ENCODE data around the gene SOX9. TPM values are rescaled to one million over a fixed set of nuclear protein-coding genes. Genes with fewer than 3 reads are reported as not detected.

The SOX9 gene
- total and polyA plus RNA-seq, 9 of the 15 experiments (the other 6 are each of a cell fraction or from before 2014, with no cell fraction given): 0.04 TPM; not detected in 8

- TF ChIP-seq RNF219 (CRISPR knock-in tag; IDR thresholded peaks at IDR 0.05): no peak
- no peak for TF ChIP-seq HOXB6 (CRISPR knock-in tag; IDR thresholded peaks at IDR 0.05; ENCODE audit: borderline replicate concordance)
Measured at GRCh38 chr17:72139212-72139611, 18.4 kb downstream of the SOX9 start (continued).

GRCh38 chr17:72141336-72141735 lies 20.5 kb downstream of the SOX9 start:
- BruUV-seq (replicated peaks): no TSS peak
- no peaks in the 10 kb centered on the region for H3K79me2 ChIP-seq (ENCODE audit: control insufficient read depth, insufficient read depth, low read length)
- H3K9me3 ChIP-seq (replicated peaks; ENCODE audit: control insufficient read depth, insufficient read depth, low read depth, low read length): no peaks in the 10 kb centered on the region
- CTCF ChIA-PET (ENCODE audit: low intra/inter-chr PET ratio): no interaction called here
- H3K27ac ChIP-seq (ENCODE audit: extremely low read depth, low read depth, low read length): no peak overlapping the region
- no peak for FAIRE-seq
- H3K36me3 ChIP-seq (ENCODE audit: control insufficient read depth, insufficient read depth, low read length): no peaks in the 10 kb centered on the region
- no peaks in the 10 kb centered on the region for H3K4me1 ChIP-seq (replicated peaks in 1 of 2; ENCODE audit: control insufficient read depth in 2 of 2, insufficient read depth in 2 of 2, low read length in 2 of 2)
- ATAC-seq: no peak
- POLR2A ChIA-PET: no interaction called here
- intact Hi-C loops (cut with micrococcal nuclease) (no loop called here), in situ Hi-C loops (cut with MboI) (no loop called here)
- H3K27me3 ChIP-seq (ENCODE audit: control insufficient read depth in 2 of 2, insufficient read depth in 2 of 2, low read length in 2 of 2): no peaks in the 10 kb centered on the region
- DNase-seq (ENCODE audit: extremely low read depth in 1 of 4, low spot score in 3 of 4): no peak
- no peak overlapping the region for H2AFZ ChIP-seq (ENCODE audit: low read depth, low read length)
- H3K4me2 ChIP-seq (ENCODE audit: insufficient read depth, low read length): no peak overlapping the region
- H3K9ac ChIP-seq (ENCODE audit: insufficient read depth in 1 of 2, low read depth in 2 of 2, low read length in 2 of 2): no peak overlapping the region
- H4K20me1 ChIP-seq (replicated peaks; ENCODE audit: control insufficient read depth, insufficient read depth, low read length): no peaks in the 10 kb centered on the region
- no peak overlapping the region for H3K4me3 ChIP-seq
- no peaks in the 10 kb centered on the region for H3K9me1 ChIP-seq (ENCODE audit: control insufficient read depth, insufficient read depth, low read length)
- 2% methylated on average over 7 of the region's 7 CpGs for WGBS (ENCODE audit: insufficient coverage, low coverage, missing lambda C conversion rate)
- TF ChIP-seq PRDM10 (IDR thresholded peaks at IDR 0.05; ENCODE audit: partially characterized antibody) (no peak), CHD1 (IDR thresholded peaks at IDR 0.05; ENCODE audit: low read length) (no peak), ZNF57 (CRISPR knock-in tag; IDR thresholded peaks at IDR 0.05) (no peak), NR1H2 (CRISPR knock-in tag; IDR thresholded peaks at IDR 0.05) (no peak), ZBED1 (IDR thresholded peaks at IDR 0.05) (no peak), TSC22D4 (tag; IDR thresholded peaks at IDR 0.05) (no peak), NCOA4 (IDR thresholded peaks at IDR 0.05; ENCODE audit: partially characterized antibody) (no peak), ZFP1 (CRISPR knock-in tag; IDR thresholded peaks at IDR 0.05) (no peak), SNRNP70 (optimal IDR thresholded peaks at IDR 0.05; ENCODE audit: low read depth, low read length) (no peak), FOXP4 (CRISPR knock-in tag; IDR thresholded peaks at IDR 0.05; ENCODE audit: borderline replicate concordance) (no peak), SAFB2 (IDR thresholded peaks at IDR 0.05; ENCODE audit: borderline replicate concordance, low read depth, low read length, severe bottlenecking) (no peak)

Data from K562 (cell line).